ENCODE data around the gene ENAH.
A peak's percentile ranks its signal among the peaks of the same experiment; 100 is the strongest.
"Not testable (repeated sequence)": the region's sequence is repeated elsewhere in the genome, so short reads cannot be mapped to it uniquely, and the experiment has no call there.

The ENAH gene

GRCh38 chr1:225670806-225671733 is 18.1 kb upstream of the ENAH start:
- no peak for DNase-seq

GRCh38 chr1:225670356-225670755 is 17.4 kb upstream of the ENAH start:
- DNase-seq, result no peak

- DNase-seq, result no peak
Observed at GRCh38 chr1:225668222-225668621, 15.3 kb upstream of the ENAH start.

- DNase-seq, result no peak
Observed at GRCh38 chr1:225667362-225667761, 14.4 kb upstream of the ENAH start.

- no peak for DNase-seq
Observed at GRCh38 chr1:225666495-225666894, 13.6 kb upstream of the ENAH start.

GRCh38 chr1:225664762-225665161 is 11.8 kb upstream of the ENAH start:
- no peak for DNase-seq

- no peak for DNase-seq
Observed at GRCh38 chr1:225662155-225662554, 9.2 kb upstream of the ENAH start.

- DNase-seq, result peak; percentile 36 to 66
Observed at GRCh38 chr1:225660544-225660946, 7.6 kb upstream of the ENAH start.

- no peak for DNase-seq
Observed at GRCh38 chr1:225658041-225658440, 5.1 kb upstream of the ENAH start.

- DNase-seq, result no peak
Observed at GRCh38 chr1:225657462-225657989, 4.6 kb upstream of the ENAH start.

GRCh38 chr1:225656259-225656655 is 3.3 kb upstream of the ENAH start:
- DNase-seq, result not testable (repeated sequence)

- DNase-seq, result peak in 1 of 2 experiments; percentile 12
Observed at GRCh38 chr1:225655509-225656258, 2.8 kb upstream of the ENAH start.

- no peak for DNase-seq
Observed at GRCh38 chr1:225654688-225655508, 2.0 kb upstream of the ENAH start.

GRCh38 chr1:225654277-225654597 is 1.3 kb upstream of the ENAH start:
- no peak for DNase-seq

GRCh38 chr1:225653463-225654276 is 747 bp upstream of the ENAH start:
- DNase-seq, result no peak

- no peak for DNase-seq
Observed at GRCh38 chr1:225651872-225652728, 823 bp downstream of the ENAH start.

- DNase-seq, result no peak
Observed at GRCh38 chr1:225651376-225651871, 1.5 kb downstream of the ENAH start.

GRCh38 chr1:225650179-225650578 is 2.7 kb downstream of the ENAH start:
- DNase-seq, result no peak

- no peak for DNase-seq
Observed at GRCh38 chr1:225645194-225645895, 7.6 kb downstream of the ENAH start.

GRCh38 chr1:225644666-225645065 is 8.3 kb downstream of the ENAH start:
- no peak for DNase-seq
